CD4-positive, alpha-beta T cell treated with Interleukin-4 for 4 hours (primary cell): ENCODE data around the gene CDH11.

ENCODE experiments used
- DNase-seq: peaks from one replicate; pipeline ENCODE4 v3.0.0-alpha.2; 2020

The CDH11 gene

DNA sequence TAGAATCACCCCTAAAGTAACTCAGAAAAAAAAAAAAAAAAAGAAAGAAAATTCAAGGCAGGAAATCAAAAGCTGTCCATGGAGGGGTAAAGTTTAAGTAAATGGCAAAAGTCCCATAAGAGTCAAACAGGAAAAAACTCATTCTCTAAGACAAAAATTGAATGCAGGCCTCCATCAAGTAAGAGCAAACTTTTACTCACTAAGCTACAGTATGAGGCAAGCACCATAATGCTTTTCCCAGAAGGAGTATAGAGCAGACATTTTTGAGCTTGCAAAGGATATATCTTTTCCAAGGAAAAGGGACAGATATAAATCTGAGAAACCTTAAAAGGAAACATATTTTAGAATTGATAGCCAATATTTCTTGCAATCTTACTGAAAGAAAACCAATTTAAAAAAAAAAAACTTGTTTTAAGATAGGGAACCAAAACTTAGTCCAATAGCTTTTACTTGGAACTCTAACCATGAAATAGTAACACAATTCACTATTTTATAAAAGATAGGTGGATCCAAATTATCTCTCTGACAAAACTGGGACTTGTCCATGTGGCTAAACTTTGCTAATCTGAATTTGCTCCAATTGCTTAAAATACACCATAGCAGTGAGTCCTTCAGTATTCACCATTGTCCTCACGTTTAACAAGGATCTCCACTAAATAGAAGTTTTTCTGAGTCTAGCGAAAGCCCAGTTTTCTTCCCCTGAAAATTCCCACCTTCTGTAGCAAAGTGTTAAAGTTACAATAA lies 99.8 kb downstream of the CDH11 start:
- DNase-seq: no peak

DNA sequence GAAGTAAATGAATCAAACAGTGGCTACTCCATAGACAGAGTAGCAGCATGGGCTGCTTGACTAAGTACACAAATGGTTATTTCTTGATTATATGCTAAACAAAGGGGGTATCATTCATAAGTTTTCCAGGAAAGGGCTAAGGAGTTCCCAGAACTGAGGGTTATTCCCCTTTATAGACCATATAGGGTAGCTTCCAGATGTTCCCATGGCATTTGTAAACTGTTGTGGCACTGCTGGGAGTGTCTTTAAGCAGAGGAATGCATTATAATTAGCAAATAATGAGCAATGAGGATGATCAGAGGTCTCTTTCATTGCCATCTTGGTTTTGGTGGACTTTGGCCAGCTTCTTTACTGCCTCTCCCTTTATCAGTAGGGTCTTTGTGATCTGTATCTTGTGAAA lies 105.1 kb downstream of the CDH11 start:
- no peak for DNase-seq

DNA sequence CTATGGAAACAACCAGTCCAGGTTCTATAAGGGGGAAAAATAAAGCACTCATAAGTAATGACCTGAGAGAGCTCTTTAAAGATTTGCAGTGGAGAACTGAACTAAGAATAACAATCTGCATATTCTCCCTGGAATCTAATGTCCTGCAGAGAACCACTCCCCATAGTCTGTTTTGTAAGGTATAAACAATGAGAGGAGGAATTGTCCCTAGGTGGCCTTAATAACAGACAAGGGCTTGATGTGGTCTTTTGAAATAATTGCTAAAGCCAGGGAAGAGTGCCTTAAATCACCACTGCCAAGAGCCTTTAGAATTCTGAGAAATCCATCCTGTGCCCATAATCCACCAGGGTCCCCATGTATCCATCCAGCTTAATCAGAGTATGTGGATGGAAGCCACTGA lies 106.3 kb downstream of the CDH11 start:
- DNase-seq: no peak

DNA sequence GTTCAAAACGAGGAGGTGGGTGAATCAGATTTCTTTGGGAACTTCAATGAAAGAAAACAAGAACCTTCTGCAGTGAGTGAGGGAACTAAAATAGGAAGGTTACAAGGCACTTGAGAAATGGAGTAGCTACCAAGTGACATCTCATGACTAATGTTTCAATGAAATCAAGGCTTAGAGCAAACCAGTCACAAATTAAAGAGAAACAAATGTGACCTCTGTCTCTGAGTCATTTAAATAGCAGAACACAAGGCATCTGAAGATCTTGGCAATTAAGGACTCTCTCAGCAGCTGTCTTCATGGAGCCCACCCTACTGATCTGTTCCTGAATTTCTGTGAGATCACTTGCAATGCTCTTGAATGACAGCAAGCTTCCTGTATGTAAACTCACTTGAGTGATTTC lies 109.5 kb downstream of the CDH11 start:
- no peak for DNase-seq

DNA sequence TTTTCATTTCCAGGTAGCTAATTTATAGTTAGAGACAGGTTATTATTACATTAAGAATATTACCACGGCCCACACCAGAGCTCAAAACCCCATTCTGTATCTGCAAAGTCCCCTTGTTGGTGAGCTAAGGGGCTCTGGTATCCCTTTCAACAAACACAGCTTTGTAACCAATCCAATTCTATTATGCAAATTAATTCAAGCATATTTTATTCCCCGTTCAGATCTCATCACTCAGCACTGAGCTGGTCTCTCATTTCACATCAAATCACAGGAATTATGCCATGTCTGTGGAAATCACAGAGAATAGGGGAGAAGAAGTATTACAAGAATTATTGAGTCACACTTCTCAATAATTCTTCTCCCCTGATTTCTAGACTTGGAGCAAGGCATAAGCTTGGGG lies 111.7 kb downstream of the CDH11 start:
- DNase-seq: no peak

DNA sequence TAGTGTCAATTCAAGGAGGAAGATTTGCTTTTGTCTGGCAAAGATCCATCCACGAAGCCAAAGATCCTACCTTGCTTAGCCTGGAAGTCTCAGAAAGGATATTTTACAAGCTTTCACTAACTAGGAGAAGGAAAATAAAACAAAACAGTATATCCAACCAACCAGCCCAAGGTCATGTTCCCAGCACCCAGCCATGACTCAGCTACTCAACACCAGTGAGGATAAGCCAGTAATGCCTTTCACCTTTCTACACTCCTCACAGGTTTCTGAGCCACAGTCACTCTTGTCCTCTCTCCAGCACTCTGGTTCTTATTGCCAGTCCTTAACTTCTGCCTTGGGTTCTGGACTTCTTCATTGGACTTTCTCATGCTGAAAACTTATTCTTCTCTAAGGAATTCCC lies 116.2 kb downstream of the CDH11 start:
- no peak for DNase-seq

DNA sequence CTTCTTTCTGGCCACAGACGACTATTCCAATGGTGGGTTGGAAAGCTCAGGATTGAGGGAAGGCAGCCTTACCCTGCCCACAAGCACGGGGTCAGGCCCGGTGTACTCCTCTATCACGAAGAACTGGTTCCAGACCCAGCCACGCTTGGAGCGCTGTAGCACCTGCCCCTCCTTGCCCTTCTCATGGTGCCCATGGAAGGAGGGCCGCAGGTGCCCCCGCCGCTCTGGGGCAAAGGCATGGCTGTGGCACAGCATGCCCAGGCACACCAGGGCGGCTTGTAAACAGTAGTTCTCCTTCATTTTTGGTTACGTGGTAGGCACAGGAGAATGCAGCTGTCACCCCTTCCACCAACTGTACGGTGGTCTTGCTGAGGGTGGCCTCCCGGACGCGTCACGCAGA lies 117.3 kb downstream of the CDH11 start:
- DNase-seq: no peak

DNA sequence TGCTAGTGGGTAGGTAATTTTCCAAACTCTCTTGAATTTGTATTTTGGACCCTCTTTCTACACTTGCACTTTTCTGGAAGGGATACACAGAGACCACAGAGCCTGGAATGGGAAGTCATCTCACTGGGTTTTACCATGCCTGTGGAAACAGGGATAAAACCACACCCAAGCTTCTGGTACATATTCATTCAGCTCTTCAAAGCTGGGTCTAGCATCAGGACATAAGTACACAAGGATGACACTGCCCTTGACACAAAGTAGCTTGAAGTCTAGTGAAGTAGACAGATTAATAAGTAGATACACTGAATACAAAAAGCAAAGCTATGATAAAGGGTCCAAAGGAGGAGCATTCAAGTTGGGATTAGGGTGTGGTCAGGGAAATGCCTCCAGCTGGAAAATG lies 118.2 kb downstream of the CDH11 start:
- DNase-seq: no peak

DNA sequence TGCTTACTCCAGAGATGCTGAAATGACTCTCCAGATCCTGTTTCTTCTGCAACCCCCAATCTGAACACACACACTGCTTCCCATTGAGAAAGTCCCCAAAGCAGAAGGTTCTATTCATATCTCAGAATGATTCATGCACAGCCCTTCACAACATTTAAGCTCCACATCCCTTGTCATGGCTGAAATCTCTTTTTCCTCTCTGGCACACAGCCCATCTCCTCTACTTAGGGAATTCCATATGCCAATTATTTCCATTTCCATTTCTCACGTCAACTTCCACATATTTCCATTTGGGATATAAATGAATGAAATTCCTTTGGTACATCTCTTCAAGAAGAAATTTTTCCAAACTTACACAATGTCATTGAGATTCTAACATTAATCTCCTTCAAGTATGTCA lies 119.6 kb downstream of the CDH11 start:
- no peak for DNase-seq

DNA sequence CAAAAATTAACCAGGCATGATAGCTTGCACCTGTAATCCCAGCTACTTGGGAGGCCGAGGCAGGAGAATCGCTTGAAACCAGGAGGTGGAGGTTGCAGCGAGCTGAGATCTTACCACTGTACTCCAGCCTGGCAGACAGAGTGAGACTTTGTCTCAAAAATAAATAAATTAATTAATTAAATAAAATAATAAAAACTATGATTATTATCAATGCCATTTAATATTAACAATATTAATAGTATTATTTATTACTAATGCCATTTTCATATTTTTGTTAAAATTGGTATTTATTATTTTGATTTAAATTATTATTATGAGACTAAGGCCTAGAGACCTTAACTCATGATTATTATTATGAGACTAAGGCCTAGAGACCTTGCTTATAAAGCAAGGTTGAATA lies 121.2 kb downstream of the CDH11 start:
- no peak for DNase-seq

DNA sequence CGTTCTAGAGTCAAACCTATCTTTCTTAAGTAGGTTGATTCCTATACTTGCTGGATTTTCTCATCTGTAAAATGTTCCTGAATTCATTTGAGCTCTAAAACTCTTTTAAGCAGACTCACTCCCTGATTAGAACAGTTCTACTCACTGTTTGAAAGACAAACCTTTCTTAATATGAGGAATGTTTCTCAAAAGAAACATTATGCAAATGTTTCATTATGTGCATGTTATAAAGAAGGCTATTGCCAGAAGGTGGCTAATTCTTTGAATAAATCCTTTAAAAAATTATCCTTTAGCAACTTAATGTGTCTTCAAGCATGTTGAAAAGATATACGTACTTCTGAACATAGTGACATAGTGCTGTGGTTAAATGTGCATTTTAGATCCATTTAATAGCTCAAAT lies 124.1 kb downstream of the CDH11 start:
- no peak for DNase-seq

DNA sequence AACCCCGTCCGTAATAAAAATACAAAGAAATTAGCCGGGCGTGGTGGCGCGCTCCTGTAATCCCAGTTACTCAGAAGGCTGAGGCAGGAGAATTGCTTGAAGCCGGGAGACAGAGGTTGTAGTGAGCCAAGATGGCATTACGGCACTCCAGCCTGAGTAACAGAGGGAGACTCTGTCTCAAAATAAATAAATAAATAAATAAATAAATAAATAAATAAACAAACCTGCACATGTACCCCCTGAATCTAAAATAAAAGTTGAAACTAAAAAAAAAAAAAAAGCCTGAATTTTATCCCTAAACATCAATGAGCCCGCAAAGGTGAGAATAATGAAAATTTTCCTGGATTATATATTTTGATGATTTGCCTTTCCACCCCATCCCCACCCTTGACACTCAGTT lies 124.7 kb downstream of the CDH11 start:
- no peak for DNase-seq

DNA sequence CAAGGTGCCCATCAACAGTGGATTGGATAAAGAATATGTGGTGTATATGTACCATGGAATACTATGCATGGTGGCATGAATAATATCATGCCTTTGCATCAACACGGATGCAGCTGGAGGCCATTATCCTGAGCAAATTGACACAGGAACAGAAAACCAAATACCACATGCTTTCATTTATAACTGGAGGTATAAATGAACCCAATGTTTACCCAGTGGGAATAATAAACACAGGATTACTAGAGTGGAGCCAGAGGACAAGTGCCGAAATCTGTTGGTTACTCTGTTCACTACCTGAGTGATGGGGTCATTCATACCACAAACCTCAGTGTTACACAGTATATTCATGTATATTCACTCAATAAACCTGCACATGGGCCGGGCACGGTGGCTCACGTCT lies 125.2 kb downstream of the CDH11 start:
- DNase-seq: no peak

DNA sequence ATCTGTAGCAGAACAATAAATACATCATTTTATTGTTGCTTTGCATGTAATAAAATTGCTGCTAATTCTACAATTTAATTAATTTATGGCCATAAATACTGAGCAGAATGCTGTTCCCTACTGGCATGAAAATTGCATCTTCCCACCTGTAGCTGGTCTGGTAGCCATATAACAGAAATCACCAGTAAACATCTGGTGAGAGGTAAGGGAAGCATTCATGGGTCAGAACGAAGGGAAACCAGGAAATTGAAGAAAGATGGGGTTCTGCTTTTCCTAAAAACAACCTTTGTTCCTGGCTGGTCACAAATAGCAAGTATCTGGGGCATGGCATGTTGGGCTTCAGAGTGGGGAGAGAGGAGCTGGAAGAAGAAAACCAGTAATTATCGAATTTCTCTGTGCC lies 128.4 kb downstream of the CDH11 start:
- DNase-seq: no peak

DNA sequence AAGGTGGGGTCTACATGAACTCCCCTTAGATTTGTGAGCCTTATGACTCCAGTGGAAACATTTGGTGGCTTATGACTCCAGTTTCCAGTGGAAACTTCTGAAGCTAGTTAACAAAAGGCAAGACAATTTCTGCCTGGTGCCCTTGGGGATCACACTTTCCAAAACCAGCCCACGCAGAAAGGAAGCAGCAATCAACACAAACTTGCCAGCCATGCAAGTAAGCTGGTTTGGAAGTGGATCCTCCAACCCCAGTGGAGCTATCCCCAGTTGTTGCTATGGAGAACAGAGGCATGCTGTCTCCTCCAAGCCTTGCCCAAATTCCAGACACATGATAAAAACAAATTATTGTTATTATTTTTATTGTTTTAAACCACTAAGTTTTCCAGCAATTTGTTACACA lies 130.9 kb downstream of the CDH11 start:
- no peak for DNase-seq

DNA sequence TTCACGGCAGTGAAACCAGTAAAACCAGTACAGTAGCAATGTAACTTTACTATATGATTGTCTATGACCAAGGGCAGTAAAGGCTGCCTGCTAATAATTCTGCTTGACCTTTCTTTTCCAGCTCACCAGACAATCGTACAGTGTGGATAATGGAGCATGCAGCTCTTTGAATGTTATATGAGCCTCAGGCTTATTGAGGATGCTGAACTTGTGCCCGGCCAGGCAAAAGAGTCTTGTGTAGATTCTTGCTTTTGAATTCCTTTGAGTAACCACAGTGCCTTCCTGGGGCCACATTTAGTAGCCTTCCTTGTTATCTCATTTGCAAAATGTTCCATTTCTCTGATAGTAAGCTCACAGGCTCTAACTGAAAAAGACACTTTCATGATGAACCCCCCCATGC lies 131.8 kb downstream of the CDH11 start:
- DNase-seq: no peak

DNA sequence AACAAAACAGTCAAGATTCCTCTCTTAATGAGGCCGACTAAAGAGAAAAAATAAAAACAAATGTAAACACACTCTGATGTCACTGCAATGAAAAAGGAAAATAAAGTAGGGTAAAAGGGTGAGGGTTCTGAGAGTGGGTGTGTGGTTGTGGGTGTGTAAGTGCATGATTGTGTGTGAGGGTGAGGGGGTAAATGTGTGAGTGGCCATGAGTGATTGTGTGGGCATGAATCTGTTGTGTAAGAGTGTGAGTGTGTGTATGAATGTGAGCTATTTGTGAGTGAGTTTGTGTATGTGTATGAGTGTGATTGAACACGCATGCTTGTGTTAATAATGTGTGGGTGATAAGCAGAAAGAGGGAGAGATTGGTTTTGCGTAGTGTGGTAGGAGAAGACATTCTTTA lies 132.8 kb downstream of the CDH11 start:
- DNase-seq: no peak

DNA sequence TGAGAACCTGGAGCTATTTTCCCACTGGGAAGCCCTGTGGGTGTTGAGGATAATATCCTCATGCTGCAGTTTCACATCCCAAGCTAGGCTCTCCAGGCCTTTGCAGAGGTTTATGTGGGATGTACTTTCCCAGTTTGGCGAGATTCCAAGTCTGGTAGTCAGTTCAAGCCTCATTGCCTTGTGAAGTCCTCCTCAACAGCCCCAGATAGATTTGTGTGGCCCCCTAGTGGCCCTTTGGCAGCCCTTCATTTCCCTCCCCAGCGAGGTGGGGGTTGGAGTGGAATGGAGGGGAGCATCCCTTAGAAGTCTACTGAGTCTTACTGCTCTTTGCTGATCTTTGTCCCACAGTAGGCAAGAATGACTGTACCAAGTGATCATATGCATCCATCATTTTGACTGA lies 137.9 kb downstream of the CDH11 start:
- no peak for DNase-seq

DNA sequence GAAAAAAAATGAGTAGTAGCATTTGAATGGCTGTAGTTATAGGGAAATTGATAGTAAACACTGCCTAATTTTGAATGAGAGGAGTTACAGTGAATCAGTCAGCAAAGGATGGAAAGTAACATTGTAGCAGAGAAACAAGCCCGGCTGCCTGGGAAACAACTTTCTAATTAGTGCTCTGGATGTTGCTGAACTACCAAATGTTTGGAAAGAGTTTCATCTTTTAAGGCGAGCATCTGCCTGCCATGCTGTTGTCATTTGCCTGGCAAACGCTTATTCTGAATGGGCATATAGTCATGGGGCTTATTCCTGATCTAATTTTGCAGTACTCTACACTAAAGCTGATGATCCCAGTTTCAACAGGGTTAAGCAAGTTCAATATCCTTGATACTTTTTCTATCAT lies 138.6 kb downstream of the CDH11 start:
- DNase-seq: no peak

DNA sequence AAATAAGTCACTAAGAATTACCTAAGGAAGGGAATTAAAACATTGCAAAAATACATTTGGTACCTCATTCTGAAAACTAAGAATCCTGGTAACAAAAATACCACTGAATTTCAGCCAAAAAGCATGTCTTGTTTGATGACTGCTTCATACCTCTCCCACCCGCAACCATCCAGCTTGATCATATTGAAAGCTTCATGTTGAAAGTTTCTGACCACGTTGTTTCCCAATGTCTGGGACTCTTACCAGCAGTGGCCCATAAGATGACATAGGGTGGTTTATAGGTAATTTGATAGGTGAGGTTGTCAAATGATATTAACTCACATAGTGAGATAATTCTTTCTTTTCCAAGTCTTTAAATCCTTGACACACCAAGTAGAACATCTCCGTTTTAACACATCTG lies 139.3 kb downstream of the CDH11 start:
- DNase-seq: no peak

DNA sequence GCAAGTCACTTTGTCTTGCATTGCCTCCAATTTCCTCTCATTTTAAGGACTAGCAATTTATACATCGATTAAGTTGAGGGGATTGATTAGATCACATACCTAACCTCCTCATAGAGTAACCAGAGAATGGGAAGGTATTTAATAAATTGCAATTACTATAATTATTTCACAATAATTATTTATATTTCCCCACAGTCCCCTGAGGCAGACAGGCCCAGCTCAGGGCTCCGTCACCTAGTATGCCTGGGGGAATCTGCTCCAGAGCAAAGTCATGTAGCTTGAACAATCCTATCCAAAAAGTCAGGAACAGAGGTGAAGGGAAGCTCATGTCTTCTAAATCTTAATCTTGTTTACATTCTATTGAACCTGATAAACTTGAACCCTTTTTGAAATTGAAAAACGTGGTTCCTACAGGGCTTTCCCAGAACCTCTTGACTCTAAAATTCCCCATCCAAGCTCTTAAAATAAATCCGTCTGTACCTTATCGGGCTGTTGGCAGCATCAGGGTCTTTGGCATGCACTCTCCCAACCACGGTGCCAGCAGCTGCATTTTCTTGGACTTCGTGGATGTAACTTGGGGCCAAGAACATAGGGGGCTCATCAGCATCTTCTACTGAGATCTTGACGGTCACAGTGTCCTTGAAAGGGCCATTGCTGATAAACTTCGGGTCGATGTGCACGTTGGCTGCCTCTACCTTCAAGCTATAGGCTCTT lies 140.1 kb downstream of the CDH11 start:
- no peak for DNase-seq

DNA sequence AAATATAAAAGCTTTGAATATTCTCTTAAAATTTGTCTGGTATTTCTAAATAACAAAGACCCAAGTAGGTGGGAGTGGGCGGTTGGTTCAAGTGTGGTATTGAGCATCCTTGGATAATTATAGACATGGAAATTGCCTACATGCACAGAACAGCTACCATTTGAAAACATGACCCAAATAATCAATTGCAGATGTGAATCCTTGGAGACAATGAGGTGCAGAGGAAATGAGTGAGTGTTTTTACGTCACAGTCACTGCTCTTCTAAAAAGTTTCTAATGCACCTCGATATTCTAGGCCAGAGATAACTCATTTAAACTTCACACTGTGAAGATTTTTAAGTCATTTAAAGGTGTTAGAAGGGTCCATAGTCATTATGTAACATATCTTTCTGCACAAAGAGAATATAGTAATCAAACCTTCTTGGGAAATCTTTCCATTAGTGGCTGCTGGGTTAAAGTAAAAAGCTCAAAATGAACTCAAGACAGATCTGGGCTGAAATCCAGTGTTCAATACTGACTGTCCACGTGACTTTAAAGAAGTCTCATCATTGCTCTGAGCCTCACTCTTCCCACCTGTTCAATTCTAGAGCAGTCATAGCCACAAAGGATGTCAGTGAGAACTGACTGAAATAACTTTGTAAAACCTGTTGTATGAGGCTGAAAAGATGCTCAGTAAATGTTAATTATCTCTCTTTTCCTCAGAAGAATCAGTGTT lies 144.5 kb downstream of the CDH11 start:
- DNase-seq: no peak

DNA sequence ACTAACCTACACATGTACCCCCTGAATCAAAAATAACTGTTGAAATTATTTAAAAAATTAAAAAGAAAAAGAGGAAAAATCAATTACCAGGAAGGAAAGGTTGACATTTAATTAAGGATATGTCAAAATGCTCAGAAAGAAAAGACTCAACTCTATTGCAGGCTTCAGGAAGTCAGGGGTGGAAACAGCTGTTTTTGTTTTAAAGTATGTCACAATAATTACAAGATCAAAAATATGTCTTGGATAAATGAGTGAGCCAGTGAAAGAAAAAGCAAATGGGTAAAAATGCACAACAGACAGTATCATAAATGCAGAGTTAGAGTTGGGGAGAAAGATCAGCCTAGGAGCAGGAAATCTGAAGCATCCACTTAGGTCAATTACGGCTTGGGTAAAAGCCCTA lies 146.0 kb downstream of the CDH11 start:
- DNase-seq: no peak

DNA sequence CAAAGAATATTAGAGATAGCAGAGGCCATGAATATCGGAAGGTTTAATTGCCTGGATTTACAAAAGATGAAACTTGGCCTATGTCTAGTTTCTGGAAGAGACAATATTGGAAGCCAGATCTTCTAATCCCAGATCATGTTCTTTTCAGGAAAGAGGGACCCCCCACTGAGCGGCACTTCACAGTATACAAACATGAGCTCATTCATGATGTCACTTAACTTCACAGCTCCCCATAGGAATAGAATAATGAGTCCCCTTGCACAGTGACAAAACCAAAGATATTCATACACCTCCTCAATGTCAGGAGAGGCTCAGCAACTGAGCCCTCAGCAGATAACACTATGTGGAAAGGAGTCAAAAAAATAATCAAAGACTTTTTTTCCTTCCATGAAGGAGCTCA lies 147.5 kb downstream of the CDH11 start:
- DNase-seq: no peak
